H9 (cell line): ENCODE results near the gene MS4A15. TPM values are rescaled to one million over a fixed set of nuclear protein-coding genes. Genes with fewer than 3 reads are reported as not detected.

Experiments used
- DNase-seq: peaks from one replicate; pipeline ENCODE4 v3.0.0-alpha.2; 2017
- H2AFZ ChIP-seq: one replicate; pipeline ENCODE4 v1.6.1; 2013; ENCODE audit warnings: mild to moderate bottlenecking, low read length, control low read depth, moderate library complexity
- H2AK5ac ChIP-seq: 2 replicates; pipeline ENCODE4 v1.6.1; 2013; ENCODE audit warnings: low read length, control low read depth, mixed read lengths; ENCODE audit not compliant: insufficient read length
- H2BK120ac ChIP-seq: one replicate; pipeline ENCODE4 v1.6.1; 2013; ENCODE audit warnings: low read depth, mild to moderate bottlenecking, low read length, control low read depth, inconsistent platforms; ENCODE audit not compliant: poor library complexity, severe bottlenecking
- H2BK12ac ChIP-seq: 2 replicates; pipeline ENCODE4 v1.6.1; 2013; ENCODE audit warnings: low read length, control low read depth, mixed read lengths, low read depth; ENCODE audit not compliant: insufficient read length
- H2BK15ac ChIP-seq: 2 replicates; pipeline ENCODE4 v1.6.1; 2013; ENCODE audit warnings: low read depth, low read length, control low read depth
- H2BK20ac ChIP-seq: one replicate; pipeline ENCODE4 v1.6.1; 2013; ENCODE audit warnings: low read depth, mild to moderate bottlenecking, low read length, control low read depth, inconsistent platforms; ENCODE audit not compliant: poor library complexity, severe bottlenecking
- H2BK5ac ChIP-seq: 2 replicates; pipeline ENCODE4 v1.6.1; 2013; ENCODE audit warnings: low read length, control low read depth, mixed read lengths; ENCODE audit not compliant: insufficient read length
- H3K14ac ChIP-seq: 2 replicates; pipeline ENCODE4 v1.6.1; 2013; ENCODE audit warnings: low read length, control low read depth; ENCODE audit not compliant: insufficient read depth
- H3K18ac ChIP-seq: 2 replicates; pipeline ENCODE4 v1.6.1; 2013; ENCODE audit warnings: low read depth, mild to moderate bottlenecking, mixed read lengths, low read length, control low read depth; ENCODE audit not compliant: insufficient read length
- H3K23ac ChIP-seq: 2 replicates; pipeline ENCODE4 v1.6.1; 2013; ENCODE audit warnings: low read length, control low read depth, mixed read lengths, low read depth; ENCODE audit not compliant: insufficient read length
- H3K23me2 ChIP-seq: 2 replicates; pipeline ENCODE4 v1.6.1; 2013; ENCODE audit warnings: low read depth, mild to moderate bottlenecking, mixed read lengths, low read length, control low read depth; ENCODE audit not compliant: insufficient read length, poor library complexity, severe bottlenecking
- H3K27ac ChIP-seq: 2 replicates; pipeline ENCODE4 v1.5.1; 2013; ENCODE audit warnings: low read length, control low read depth, mixed read lengths, low read depth; ENCODE audit not compliant: insufficient read length
- H3K27me3 ChIP-seq: 2 replicates; pipeline ENCODE4 v1.6.1; 2013; ENCODE audit warnings: low read length, control low read depth, inconsistent platforms; ENCODE audit not compliant: insufficient read depth
- H3K4ac ChIP-seq: 2 replicates; pipeline ENCODE4 v1.6.1; 2013; ENCODE audit warnings: low read depth, mild to moderate bottlenecking, control low read depth, inconsistent platforms, low read length, moderate library complexity
- H3K4me1 ChIP-seq: 2 replicates; pipeline ENCODE4 v1.6.1; 2013; ENCODE audit warnings: low read length, control low read depth, inconsistent platforms; ENCODE audit not compliant: insufficient read depth
- H3K4me2 ChIP-seq: 2 replicates; pipeline ENCODE4 v1.6.1; 2013; ENCODE audit warnings: low read length, control low read depth, mixed read lengths; ENCODE audit not compliant: insufficient read length, insufficient read depth
- H3K56ac ChIP-seq: 2 replicates; pipeline ENCODE4 v1.6.1; 2013; ENCODE audit warnings: low read depth, mild to moderate bottlenecking, mixed read lengths, low read length, control low read depth; ENCODE audit not compliant: insufficient read length
- H3K79me1 ChIP-seq: 2 replicates; pipeline ENCODE4 v1.6.1; 2013; ENCODE audit warnings: low read depth, mild to moderate bottlenecking, moderate library complexity, low read length, control low read depth, inconsistent platforms; ENCODE audit not compliant: insufficient read depth, poor library complexity, severe bottlenecking
- H3K79me2 ChIP-seq: 2 replicates; pipeline ENCODE4 v1.6.1; 2013; ENCODE audit warnings: low read length, control low read depth, inconsistent platforms; ENCODE audit not compliant: insufficient read depth
- H3K9ac ChIP-seq: 2 replicates; pipeline ENCODE4 v1.6.1; 2013; ENCODE audit warnings: low read length, control low read depth, mixed read lengths; ENCODE audit not compliant: insufficient read length; ENCODE audit errors: extremely low read depth
- H3K9me3 ChIP-seq: one replicate; pipeline ENCODE4 v1.6.1; 2013; ENCODE audit warnings: low read depth, low read length, inconsistent platforms; ENCODE audit not compliant: control insufficient read depth
- H3T11ph ChIP-seq: one replicate; pipeline ENCODE4 v1.6.1; 2013; ENCODE audit warnings: mild to moderate bottlenecking, low read length, control low read depth, inconsistent platforms
- H4K20me1 ChIP-seq: one replicate; pipeline ENCODE4 v1.6.1; 2013; ENCODE audit not compliant: control insufficient read depth, insufficient read length, insufficient read depth
- H4K5ac ChIP-seq: 2 replicates; pipeline ENCODE4 v1.6.1; 2013; ENCODE audit warnings: low read depth, mild to moderate bottlenecking, mixed read lengths, low read length, control low read depth; ENCODE audit not compliant: insufficient read length
- H4K8ac ChIP-seq: replicated peaks from 2 replicates; pipeline ENCODE4 v1.6.1; 2013; ENCODE audit warnings: low read length, control low read depth, mixed read lengths, low read depth; ENCODE audit not compliant: insufficient read length
- H4K91ac ChIP-seq: 2 replicates; pipeline ENCODE4 v1.6.1; 2013; ENCODE audit warnings: low read depth, mild to moderate bottlenecking, moderate library complexity, mixed read lengths, low read length, control low read depth; ENCODE audit not compliant: insufficient read length
- H3K27ac Mint-ChIP-seq, 3 experiments: 2 replicates in 2 of 3; 3 replicates in 1 of 3; pipeline ENCODE4 v1.8.0; 2020 to 2021; ENCODE audit warnings: mixed read lengths in 3 of 3, mild to moderate bottlenecking in 1 of 3, moderate library complexity in 1 of 3
- H3K27me3 Mint-ChIP-seq: 2 replicates; pipeline ENCODE4 v1.8.0; 2021; ENCODE audit warnings: low read depth, mild to moderate bottlenecking, moderate library complexity, mixed read lengths
- H3K36me3 Mint-ChIP-seq, 3 experiments: 2 replicates in 2 of 3; 3 replicates in 1 of 3; pipeline ENCODE4 v1.8.0; 2020 to 2021; ENCODE audit warnings: low read depth in 3 of 3, mixed read lengths in 3 of 3; ENCODE audit not compliant: insufficient read depth in 1 of 3
- H3K4me1 Mint-ChIP-seq, 2 experiments: 2 replicates each; pipeline ENCODE4 v1.8.0; 2020; ENCODE audit warnings: mixed read lengths in 2 of 2
- H3K4me3 Mint-ChIP-seq, 2 experiments: 2 replicates in 1 of 2; 3 replicates in 1 of 2; pipeline ENCODE4 v1.8.0; 2020 to 2021; ENCODE audit warnings: mild to moderate bottlenecking in 2 of 2, mixed read lengths in 2 of 2, moderate library complexity in 1 of 2
- H3K9me3 Mint-ChIP-seq, 2 experiments: 2 replicates in 1 of 2; 3 replicates in 1 of 2; pipeline ENCODE4 v1.8.0; 2020; ENCODE audit warnings: mild to moderate bottlenecking in 2 of 2, mixed read lengths in 2 of 2, moderate library complexity in 1 of 2
- whole genome bisulfite sequencing: extraction: QIAGEN DNeasy Blood & Tissue Kit; methylation state at CpG from one replicate; pipeline ENCODE4 v1.1.7; 2013; ENCODE audit warnings: missing lambda C conversion rate, low lambda C conversion rate, mixed read lengths; ENCODE audit not compliant: insufficient read length; ENCODE audit errors: extremely low coverage; 5-methylcytosine and 5-hydroxymethylcytosine counted together
- total RNA-seq: library from RNA; stranded (reverse); gene quantifications from 2 replicates; pipeline ENCODE4 v1.2.1, GENCODE V29; 2021
- TF ChIP-seq, protein P1 (sequence below): fragments of 200-600 bp; sonication (generic); conservative IDR thresholded peaks from 3 replicates; pipeline ENCODE4 v1.8.0; 2021; ENCODE audit warnings: antibody characterized with exemption, mild to moderate bottlenecking

Gene MS4A15
- total RNA-seq, 1 experiment from 2014 or later, result 0.11 TPM

DNA sequence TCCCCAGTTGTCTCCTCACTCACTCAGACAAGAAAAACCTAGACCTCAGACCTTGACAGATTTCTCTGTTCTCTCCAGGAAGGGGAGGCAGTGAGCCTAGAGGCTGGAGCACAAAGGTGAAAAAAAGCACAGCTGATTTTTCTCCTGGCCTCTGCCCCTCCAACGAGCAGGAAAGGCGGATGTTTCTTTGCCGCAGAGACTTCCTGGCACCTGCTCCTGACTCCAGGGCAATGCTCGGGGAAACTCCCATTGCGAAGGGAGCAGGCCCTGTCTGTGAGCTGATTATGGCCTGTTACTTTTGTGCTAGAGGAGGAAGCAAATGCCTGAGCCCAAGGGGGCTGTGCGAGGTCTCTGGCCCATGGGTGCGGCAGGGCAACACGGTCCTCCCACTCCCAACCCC, 53.9 kb downstream of the MS4A15 start:
- no peak overlapping the region for H2BK12ac ChIP-seq
- Mint-ChIP-seq H3K9me3 (peaks cover 8 to 10% of the 10 kb centered on the region in 2 experiments; a peak in 4 of 5 replicates), H3K27me3 (peaks cover 18% of the 10 kb centered on the region)

More for the DNA sequence above, 53.9 kb downstream of the MS4A15 start:
- Histone ChIP-seq H4K8ac (no peak overlapping the region), H3K23ac (no peak overlapping the region), H2AK5ac (no peak overlapping the region), H3K18ac (no peak overlapping the region), H3K27ac (no peak overlapping the region), H2AFZ (no peak overlapping the region), H2BK5ac (no peak overlapping the region), H3K14ac (0 out of 2 replicates have a peak overlapping the region, but pooled peaks have one; percentile 29), H4K5ac (no peak overlapping the region), H4K91ac (no peak overlapping the region), H3K23me2 (no peaks in the 10 kb centered on the region), H3K79me1 (no peaks in the 10 kb centered on the region), H3T11ph (no peak overlapping the region), H2BK20ac (no peak overlapping the region), H3K27me3 (no peaks in the 10 kb centered on the region), H3K9me3 (no peaks in the 10 kb centered on the region), H3K4ac (no peak overlapping the region), H3K56ac (no peak overlapping the region), H3K4me2 (no peak overlapping the region), H3K4me1 (no peaks in the 10 kb centered on the region), H3K9ac (no peak overlapping the region), H3K79me2 (no peaks in the 10 kb centered on the region), H4K20me1 (no peaks in the 10 kb centered on the region), H2BK120ac (no peak overlapping the region), H2BK15ac (no peak overlapping the region)
- no peak overlapping the region for H3K4me3 Mint-ChIP-seq
- no peak for DNase-seq
- TF ChIP-seq, protein P1, sequence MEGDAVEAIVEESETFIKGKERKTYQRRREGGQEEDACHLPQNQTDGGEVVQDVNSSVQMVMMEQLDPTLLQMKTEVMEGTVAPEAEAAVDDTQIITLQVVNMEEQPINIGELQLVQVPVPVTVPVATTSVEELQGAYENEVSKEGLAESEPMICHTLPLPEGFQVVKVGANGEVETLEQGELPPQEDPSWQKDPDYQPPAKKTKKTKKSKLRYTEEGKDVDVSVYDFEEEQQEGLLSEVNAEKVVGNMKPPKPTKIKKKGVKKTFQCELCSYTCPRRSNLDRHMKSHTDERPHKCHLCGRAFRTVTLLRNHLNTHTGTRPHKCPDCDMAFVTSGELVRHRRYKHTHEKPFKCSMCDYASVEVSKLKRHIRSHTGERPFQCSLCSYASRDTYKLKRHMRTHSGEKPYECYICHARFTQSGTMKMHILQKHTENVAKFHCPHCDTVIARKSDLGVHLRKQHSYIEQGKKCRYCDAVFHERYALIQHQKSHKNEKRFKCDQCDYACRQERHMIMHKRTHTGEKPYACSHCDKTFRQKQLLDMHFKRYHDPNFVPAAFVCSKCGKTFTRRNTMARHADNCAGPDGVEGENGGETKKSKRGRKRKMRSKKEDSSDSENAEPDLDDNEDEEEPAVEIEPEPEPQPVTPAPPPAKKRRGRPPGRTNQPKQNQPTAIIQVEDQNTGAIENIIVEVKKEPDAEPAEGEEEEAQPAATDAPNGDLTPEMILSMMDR, result no peak
- H3K36me3 Mint-ChIP-seq, result peaks cover 0 to 7% (median 0%) of the 10 kb centered on the region in 3 experiments; a peak in 2 of 7 replicates
- peaks cover 0 to 3% of the 10 kb centered on the region in 2 experiments; a peak in 2 of 4 replicates for H3K4me1 Mint-ChIP-seq
- H3K27ac Mint-ChIP-seq, result no peak overlapping the region
- WGBS, result no CpG with 5 or more reads among the region's 8 CpGs
